Fibroblast of pulmonary artery (primary cell): Measurements from ENCODE around the gene NLE1.
A peak's percentile ranks its signal among the peaks of the same experiment; 100 is the strongest.

Source experiments
- DNase-seq: peaks from one replicate; pipeline ENCODE4 v3.0.0-alpha.2; 2010; ENCODE audit warnings: low read depth
- H3K4me3 ChIP-seq: replicated peaks from 2 replicates; pipeline ENCODE4 v1.5.1; 2011; ENCODE audit warnings: low read depth, mild to moderate bottlenecking, control low read depth, low read length, moderate library complexity
- TF ChIP-seq, protein P1 (sequence below): IDR thresholded peaks from 2 replicates; pipeline ENCODE4 v1.5.1; 2011; ENCODE audit warnings: mild to moderate bottlenecking, control low read depth, low read length, inconsistent platforms; ENCODE audit errors: missing control alignments

NLE1 gene

GRCh38 chr17:35162755-35163154, 20.7 kb upstream of the NLE1 start:
- DNase-seq, result no peak
- TF ChIP-seq, protein P1, sequence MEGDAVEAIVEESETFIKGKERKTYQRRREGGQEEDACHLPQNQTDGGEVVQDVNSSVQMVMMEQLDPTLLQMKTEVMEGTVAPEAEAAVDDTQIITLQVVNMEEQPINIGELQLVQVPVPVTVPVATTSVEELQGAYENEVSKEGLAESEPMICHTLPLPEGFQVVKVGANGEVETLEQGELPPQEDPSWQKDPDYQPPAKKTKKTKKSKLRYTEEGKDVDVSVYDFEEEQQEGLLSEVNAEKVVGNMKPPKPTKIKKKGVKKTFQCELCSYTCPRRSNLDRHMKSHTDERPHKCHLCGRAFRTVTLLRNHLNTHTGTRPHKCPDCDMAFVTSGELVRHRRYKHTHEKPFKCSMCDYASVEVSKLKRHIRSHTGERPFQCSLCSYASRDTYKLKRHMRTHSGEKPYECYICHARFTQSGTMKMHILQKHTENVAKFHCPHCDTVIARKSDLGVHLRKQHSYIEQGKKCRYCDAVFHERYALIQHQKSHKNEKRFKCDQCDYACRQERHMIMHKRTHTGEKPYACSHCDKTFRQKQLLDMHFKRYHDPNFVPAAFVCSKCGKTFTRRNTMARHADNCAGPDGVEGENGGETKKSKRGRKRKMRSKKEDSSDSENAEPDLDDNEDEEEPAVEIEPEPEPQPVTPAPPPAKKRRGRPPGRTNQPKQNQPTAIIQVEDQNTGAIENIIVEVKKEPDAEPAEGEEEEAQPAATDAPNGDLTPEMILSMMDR, result no peak
- no peak overlapping the region for H3K4me3 ChIP-seq

DNA sequence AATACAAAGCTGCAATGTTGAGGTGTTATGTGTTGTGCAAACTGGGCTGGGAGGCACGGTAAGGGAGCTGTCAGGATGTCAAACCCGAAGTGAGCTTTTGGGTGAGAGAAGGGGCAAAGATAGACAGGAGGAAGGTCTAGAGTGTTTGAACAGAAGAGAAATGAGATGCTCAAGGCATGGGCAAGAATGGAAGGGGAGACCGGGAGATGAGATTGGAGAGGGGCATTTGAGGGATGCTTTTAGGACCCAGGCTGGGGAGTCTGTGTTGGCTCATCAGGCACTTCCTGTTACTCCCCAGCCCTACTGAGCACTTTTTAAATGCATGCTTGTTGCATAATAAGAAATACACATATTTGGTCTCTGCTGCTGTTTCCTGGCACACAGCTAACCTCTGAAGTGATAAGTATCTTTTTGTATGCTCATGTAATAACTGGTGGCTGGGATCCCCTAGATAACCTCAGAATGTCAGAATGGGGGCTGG, 19.2 kb upstream of the NLE1 start:
- TF ChIP-seq, protein P1, result no peak
- no peak overlapping the region for H3K4me3 ChIP-seq
- DNase-seq, result peak; percentile 11

DNA sequence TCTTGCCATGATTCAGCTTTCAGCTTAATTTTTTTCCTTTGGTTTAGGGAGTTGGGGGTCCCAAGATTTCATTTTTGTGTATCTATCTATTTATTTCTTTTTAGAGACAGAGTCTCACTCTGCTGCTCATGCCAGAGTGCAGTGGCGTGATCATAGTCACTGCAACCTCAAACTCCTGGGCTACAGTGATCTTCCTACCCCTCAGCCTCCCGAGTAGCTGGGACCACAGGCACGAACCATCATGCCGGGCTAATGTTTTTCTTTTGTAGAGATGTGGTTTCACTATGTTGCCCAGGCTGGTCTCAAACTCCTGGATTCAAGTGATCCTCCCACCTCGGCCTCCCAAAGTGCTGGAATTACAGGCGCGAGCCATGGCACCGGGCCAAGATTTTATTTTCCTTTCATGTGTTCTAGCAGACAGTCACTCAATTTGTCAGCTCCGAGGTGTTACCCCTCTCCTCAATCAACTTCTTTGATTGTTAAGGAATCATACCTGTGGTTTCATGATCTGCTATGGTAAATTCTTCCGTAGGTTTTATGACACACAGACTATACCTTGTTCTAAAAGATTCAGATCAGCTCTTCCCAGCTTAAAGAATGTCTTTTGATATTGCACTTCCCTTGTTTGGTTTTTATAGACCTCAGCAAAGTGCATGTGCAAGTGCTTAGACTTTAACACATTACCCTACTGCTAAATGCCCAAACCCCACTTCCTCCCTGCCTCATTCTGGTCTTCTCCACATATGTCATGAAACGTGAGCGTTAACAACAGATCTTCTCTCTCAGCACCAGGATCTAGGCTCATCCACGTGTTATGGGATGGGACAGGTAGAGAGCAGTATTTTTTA, 18.5 kb upstream of the NLE1 start:
- no peak overlapping the region for H3K4me3 ChIP-seq
- no peak for DNase-seq

GRCh38 chr17:35159940-35160339, 17.8 kb upstream of the NLE1 start:
- TF ChIP-seq, protein P1, result no peak
- H3K4me3 ChIP-seq, result no peak overlapping the region
- no peak for DNase-seq

More for the DNA sequence above, 18.5 kb upstream of the NLE1 start:
- TF ChIP-seq, protein P1, result no peak

GRCh38 chr17:35155246-35155645, 13.1 kb upstream of the NLE1 start:
- no peak overlapping the region for H3K4me3 ChIP-seq
- DNase-seq, result no peak
- TF ChIP-seq, protein P1, result no peak

DNA sequence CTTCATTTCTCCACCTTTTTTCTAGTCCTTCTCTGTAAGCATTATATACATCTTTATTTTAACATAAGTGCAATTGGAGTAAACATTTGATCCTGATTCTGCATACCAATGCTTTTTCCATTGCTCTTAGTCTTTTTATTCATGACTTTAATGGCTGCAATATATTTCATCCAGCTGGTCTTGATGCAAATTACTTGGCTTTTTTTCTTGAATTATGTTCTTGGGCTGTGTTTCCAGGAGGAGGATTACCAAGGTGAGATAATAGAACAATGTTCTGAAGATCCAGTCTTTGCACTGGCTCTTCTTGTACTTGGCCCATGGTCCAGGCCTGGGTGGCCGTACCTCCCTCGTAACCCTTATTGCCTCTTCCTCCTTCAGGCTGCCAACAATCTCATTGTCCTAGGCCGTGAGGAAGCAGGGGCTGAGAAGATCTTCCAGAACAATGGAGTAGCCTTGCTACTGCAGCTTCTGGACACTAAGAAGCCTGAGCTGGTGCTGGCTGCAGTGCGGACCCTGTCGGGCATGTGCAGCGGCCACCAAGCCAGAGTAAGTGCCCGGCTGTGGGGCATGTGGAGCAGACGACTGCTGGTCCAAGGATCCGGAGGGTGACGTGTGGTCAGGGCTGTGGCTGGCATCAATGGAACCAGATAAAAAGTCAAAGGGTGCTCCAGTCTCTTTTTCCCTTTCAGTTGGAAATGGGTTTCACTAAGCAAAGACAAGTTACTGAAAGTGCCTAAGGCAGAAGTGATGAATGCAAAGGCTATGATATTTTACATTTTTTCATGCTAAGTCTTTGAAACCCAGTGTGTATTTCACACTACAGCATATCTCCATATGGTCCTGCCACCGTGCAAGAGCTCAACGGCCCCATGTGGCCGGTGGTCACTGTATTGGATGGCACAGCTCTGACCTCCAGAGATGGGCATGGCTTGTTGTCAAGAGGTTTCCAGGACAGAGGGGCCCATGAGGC, 12.4 kb upstream of the NLE1 start:
- H3K4me3 ChIP-seq, result no peak overlapping the region
- no peak for DNase-seq
- TF ChIP-seq, protein P1, result no peak
